B cell (primary cell): ENCODE data around the gene MEGF8. TPM values are rescaled to one million over a fixed set of nuclear protein-coding genes. Genes with fewer than 3 reads are reported as not detected.

Experiments
- ATAC-seq: fragments of 200-7000 bp; cut with Tn5 transposase; one replicate; pipeline ENCODE4 v1.10.0; 2021; ENCODE audit warnings: low read depth, mild to moderate bottlenecking, moderate number of reproducible peaks, moderate library complexity
- CTCF ChIA-PET: fragments of 350-600 bp; sonication (Branson Sonifier 250); formaldehyde crosslinking; loops from one replicate; lab custom pipeline; 2021; ENCODE audit warnings: antibody characterized with exemption, inconsistent platforms; lab: Charles Lee
- POLR2A ChIA-PET: fragments of 350-600 bp; sonication (Branson Sonifier 250); formaldehyde crosslinking; loops from one replicate; lab custom pipeline; 2021; ENCODE audit warnings: antibody characterized with exemption; lab: Charles Lee
- DNase-seq: peaks from one replicate; pipeline ENCODE4 v3.0.0; 2013
- H2AFZ ChIP-seq: 2 replicates; pipeline ENCODE4 v1.6.1; 2012; ENCODE audit warnings: mild to moderate bottlenecking, low read depth, low read length; ENCODE audit not compliant: insufficient read depth, poor library complexity, severe bottlenecking
- H3K27ac ChIP-seq, 2 donors: 1 replicate in 1 of 2; 2 replicates in 1 of 2; pipeline ENCODE4 v1.5.1; 2012 to 2013; ENCODE audit warnings: low read length in 2 of 2, mild to moderate bottlenecking in 2 of 2, moderate library complexity in 1 of 2
- H3K27me3 ChIP-seq, 4 experiments: fragments of 200-600 bp in 1 of 4; sonication (generic) in 1 of 4; replicated peaks in 1 of 4; 1 replicate in 2 of 4; 2 replicates in 2 of 4; pipeline versions ENCODE4 v1.6.1 to v1.7.0; 2013 to 2016; ENCODE audit warnings: low read length in 3 of 4, mild to moderate bottlenecking in 2 of 4, mixed read lengths in 1 of 4, moderate library complexity in 1 of 4; ENCODE audit not compliant: insufficient read depth in 4 of 4, control insufficient read depth in 3 of 4; ENCODE audit errors: control extremely low read depth in 1 of 4
- H3K36me3 ChIP-seq, 2 experiments: replicated peaks in 1 of 2; 1 replicate in 1 of 2; 2 replicates in 1 of 2; pipeline versions ENCODE4 v1.6.1 to v1.7.1; 2013; ENCODE audit warnings: low read length in 1 of 2; ENCODE audit not compliant: insufficient read depth in 2 of 2, control insufficient read depth in 1 of 2; ENCODE audit errors: control extremely low read depth in 1 of 2, extremely low read depth in 1 of 2
- H3K4me1 ChIP-seq, 2 donors: fragments of 200-600 bp in 1 of 2; sonication (generic) in 1 of 2; 1 replicate in 1 of 2; 2 replicates in 1 of 2; pipeline versions ENCODE4 v1.5.1 to v1.6.1; 2013 to 2017; ENCODE audit warnings: low read length in 2 of 2; ENCODE audit not compliant: control insufficient read depth in 2 of 2, insufficient read depth in 2 of 2
- H3K4me2 ChIP-seq: replicated peaks from 2 replicates; pipeline ENCODE3; 2012; ENCODE audit warnings: mild to moderate bottlenecking, low read depth, low read length; ENCODE audit not compliant: poor library complexity, severe bottlenecking
- H3K4me3 ChIP-seq, 5 experiments: fragments of 200-600 bp in 1 of 5; sonication (generic) in 1 of 5; 1 replicate in 3 of 5; 2 replicates in 2 of 5; pipeline versions ENCODE4 v1.5.1 to v1.7.0; 2011 to 2016; ENCODE audit warnings: low read length in 4 of 5, mild to moderate bottlenecking in 4 of 5, low read depth in 2 of 5, control low read depth in 1 of 5, moderate library complexity in 1 of 5; ENCODE audit not compliant: insufficient read depth in 1 of 5; ENCODE audit errors: control extremely low read depth in 1 of 5, extremely low read depth in 1 of 5
- H3K79me2 ChIP-seq: fragments of 200-600 bp; sonication (generic); one replicate; pipeline ENCODE4 v1.6.0; 2016; ENCODE audit warnings: low read length; ENCODE audit not compliant: control insufficient read depth, insufficient read depth
- H3K9ac ChIP-seq: fragments of 200-600 bp; sonication (generic); 2 replicates; pipeline ENCODE4 v1.6.1; 2017; ENCODE audit warnings: mild to moderate bottlenecking, low read length, moderate library complexity
- H3K9me3 ChIP-seq, 3 donors: one replicate each; pipeline versions ENCODE4 v1.6.1 to v1.7.1; 2013; ENCODE audit warnings: low read length in 2 of 3; ENCODE audit not compliant: control insufficient read depth in 2 of 3, insufficient read depth in 1 of 3; ENCODE audit errors: control extremely low read depth in 1 of 3
- H4K20me1 ChIP-seq: 2 replicates; pipeline ENCODE4 v1.6.0; 2012; ENCODE audit warnings: mild to moderate bottlenecking, low read length; ENCODE audit not compliant: insufficient read depth, control insufficient read depth, poor library complexity, severe bottlenecking
- H3K27ac Mint-ChIP-seq: one replicate; pipeline ENCODE4 v1.8.0; 2021; ENCODE audit warnings: mixed read lengths
- H3K27me3 Mint-ChIP-seq: one replicate; pipeline ENCODE4 v1.8.0; 2021; ENCODE audit warnings: mixed read lengths
- H3K4me1 Mint-ChIP-seq: one replicate; pipeline ENCODE4 v1.8.0; 2021; ENCODE audit warnings: mixed read lengths
- H3K4me3 Mint-ChIP-seq: one replicate; pipeline ENCODE4 v1.8.0; 2021; ENCODE audit warnings: mixed read lengths
- H3K9me3 Mint-ChIP-seq: one replicate; pipeline ENCODE4 v1.8.0; 2022; ENCODE audit warnings: mixed read lengths; ENCODE audit not compliant: insufficient read depth
- EZH2 ChIP-seq: IDR thresholded peaks from 2 replicates; pipeline ENCODE4 v1.6.1; 2012; ENCODE audit warnings: borderline replicate concordance, low read depth, mild to moderate bottlenecking, moderate library complexity, low read length; ENCODE audit not compliant: insufficient read depth, poor library complexity, severe bottlenecking
- WGBS: methylation state at CpG from one replicate; pipeline ENCODE4 v1.1.5; 2013; ENCODE audit warnings: missing lambda C conversion rate; ENCODE audit not compliant: insufficient coverage; 5-methylcytosine and 5-hydroxymethylcytosine counted together
- intact Hi-C: fragments of 100-400 bp; cut with micrococcal nuclease; formaldehyde crosslinking; loops from one replicate; pipeline ENCODE4 v1.10.0; 2022
- polyA plus RNA-seq: library from polyadenylated mRNA; depleted of rRNA; stranded (reverse); fragments of >200 nt; gene quantifications from 2 replicates; pipeline ENCODE4 v1.2.3, GENCODE V29; 2012
- total RNA-seq, 2 donors: library from RNA; stranded (reverse); fragments of 120-200 nt in 1 of 2; gene quantifications; 1 replicate in 1 of 2; 2 replicates in 1 of 2; pipeline versions ENCODE4 v1.2.3 to v1.2.4, GENCODE V29; 2013 to 2022
- TF ChIP-seq, protein P1 (sequence below): fragments of 200-600 bp; IDR thresholded peaks from one replicate; pipeline ENCODE4 v1.8.0; 2022; ENCODE audit warnings: antibody characterized with exemption, mild to moderate bottlenecking

The MEGF8 gene
- total and polyA plus RNA-seq, 2 donors (not counting 1 experiment from before 2014, with no cell fraction given), result 8.2 to 26.5 TPM

DNA sequence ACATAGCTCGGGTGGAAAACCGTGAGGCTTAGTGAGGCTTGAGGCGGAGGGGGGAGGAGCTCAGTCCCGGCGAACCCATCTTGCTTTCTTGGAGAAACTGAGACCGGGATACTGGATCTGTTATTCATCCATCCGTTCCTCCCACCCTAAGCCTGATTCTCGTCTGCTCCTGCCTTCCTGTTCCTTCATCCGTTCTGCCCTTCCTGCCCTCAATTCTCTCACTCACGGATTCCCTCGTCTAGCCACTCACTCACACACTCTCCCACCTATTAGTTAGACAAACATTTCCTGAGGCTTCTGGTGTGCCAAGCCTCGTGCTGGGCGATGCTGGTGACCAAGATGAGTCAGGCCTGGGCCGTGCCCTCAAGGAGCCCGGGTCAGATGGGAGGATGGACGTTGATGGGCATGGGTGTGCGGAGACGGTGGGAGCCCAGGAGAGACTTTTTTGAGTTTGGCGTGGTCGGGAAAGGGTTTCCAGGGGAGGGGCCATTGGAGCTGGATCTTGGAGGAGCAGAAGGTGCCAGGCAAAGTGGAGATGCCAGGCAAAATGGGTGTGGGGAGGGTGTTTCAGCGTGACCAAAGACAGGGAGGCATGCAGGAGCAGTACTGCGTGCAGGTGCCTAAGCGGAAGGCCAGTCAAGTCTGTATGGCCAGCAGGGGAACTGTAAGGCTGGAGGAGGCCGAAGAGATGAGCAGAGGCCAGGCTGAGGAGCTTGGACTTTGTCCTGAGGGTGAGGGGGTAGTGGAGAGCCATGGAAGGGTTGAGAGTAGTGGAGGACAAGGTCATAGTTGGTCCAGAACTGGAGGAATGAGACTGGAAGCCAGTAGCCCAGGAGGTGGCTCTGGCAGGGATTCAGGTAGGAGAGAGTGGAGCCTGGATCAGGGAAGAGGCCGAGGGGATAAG is 72.1 kb downstream of the MEGF8 start:
- Mint-ChIP-seq H3K27ac (peak overlapping the region; percentile 95), H3K9me3 (no peaks in the 10 kb centered on the region), H3K4me3 (peak overlapping the region; percentile 95), H3K4me1 (peaks cover 46% of the 10 kb centered on the region), H3K27me3 (peaks cover 3% of the 10 kb centered on the region)
- ChIA-PET POLR2A (interaction anchor here (1.0 to 1.8 kb wide), 5 partner anchors 10 to 322 kb away, joined by 3 to 11 read pairs (median 3); partner anchors contain the start of gene ZNF574), CTCF (interaction anchor here (0.6 to 1.9 kb wide), 7 partner anchors 8 to 475 kb away, joined by 3 to 9 read pairs (median 3); partner anchors contain the start of gene CNFN)
- H3K9me3 ChIP-seq, result no peaks in the 10 kb centered on the region
- peak overlapping the region; percentile 93 for H2AFZ ChIP-seq
- no peaks in the 10 kb centered on the region for H3K36me3 ChIP-seq
- intact Hi-C loops, result loop anchor here (1.0 to 5.0 kb wide), 4 partner anchors 26 to 320 kb away; partner anchors contain the start of genes MEGF8 and ZNF574
- 35% methylated on average over 20 of the region's 25 CpGs for WGBS
- H3K4me2 ChIP-seq, result peak overlapping the region; percentile 83
- peak overlapping the region; percentile 83 to 93 (median 89) for H3K4me3 ChIP-seq
- no peaks in the 10 kb centered on the region for H3K27me3 ChIP-seq
- no peaks in the 10 kb centered on the region for H4K20me1 ChIP-seq
- H3K4me1 ChIP-seq, result peaks cover 26 to 41% of the 10 kb centered on the region in 2 donors
- DNase-seq (no peak), ATAC-seq (no peak)
- H3K9ac ChIP-seq, result peak overlapping the region; percentile 83
- H3K27ac ChIP-seq, result peak overlapping the region; percentile 68 to 77
- TF ChIP-seq, protein P1, sequence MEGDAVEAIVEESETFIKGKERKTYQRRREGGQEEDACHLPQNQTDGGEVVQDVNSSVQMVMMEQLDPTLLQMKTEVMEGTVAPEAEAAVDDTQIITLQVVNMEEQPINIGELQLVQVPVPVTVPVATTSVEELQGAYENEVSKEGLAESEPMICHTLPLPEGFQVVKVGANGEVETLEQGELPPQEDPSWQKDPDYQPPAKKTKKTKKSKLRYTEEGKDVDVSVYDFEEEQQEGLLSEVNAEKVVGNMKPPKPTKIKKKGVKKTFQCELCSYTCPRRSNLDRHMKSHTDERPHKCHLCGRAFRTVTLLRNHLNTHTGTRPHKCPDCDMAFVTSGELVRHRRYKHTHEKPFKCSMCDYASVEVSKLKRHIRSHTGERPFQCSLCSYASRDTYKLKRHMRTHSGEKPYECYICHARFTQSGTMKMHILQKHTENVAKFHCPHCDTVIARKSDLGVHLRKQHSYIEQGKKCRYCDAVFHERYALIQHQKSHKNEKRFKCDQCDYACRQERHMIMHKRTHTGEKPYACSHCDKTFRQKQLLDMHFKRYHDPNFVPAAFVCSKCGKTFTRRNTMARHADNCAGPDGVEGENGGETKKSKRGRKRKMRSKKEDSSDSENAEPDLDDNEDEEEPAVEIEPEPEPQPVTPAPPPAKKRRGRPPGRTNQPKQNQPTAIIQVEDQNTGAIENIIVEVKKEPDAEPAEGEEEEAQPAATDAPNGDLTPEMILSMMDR, result no peak
- TF ChIP-seq EZH2, result no peak
- H3K79me2 ChIP-seq, result peaks cover 22% of the 10 kb centered on the region
